MG63 (cell line): ENCODE measurements around the gene FOXJ3. TPM values are rescaled to one million over a fixed set of nuclear protein-coding genes. Genes with fewer than 3 reads are reported as not detected.

Source experiments
- DNase-seq: peaks from one replicate; pipeline ENCODE4 v3.0.0-alpha.2; 2020
- H3K27me3 ChIP-seq: fragments of 250-450 bp; sonication (Bioruptor Pico); 2 replicates; pipeline ENCODE4 v1.5.1; 2020; ENCODE audit warnings: mild to moderate bottlenecking, moderate library complexity
- H3K36me3 ChIP-seq: fragments of 250-450 bp; sonication (Bioruptor Pico); 2 replicates; pipeline ENCODE4 v1.5.1; 2020; ENCODE audit warnings: mild to moderate bottlenecking, moderate library complexity
- H3K4me3 ChIP-seq: fragments of 250-450 bp; sonication (Bioruptor Pico); 2 replicates; pipeline ENCODE4 v1.5.1; 2020; ENCODE audit warnings: mild to moderate bottlenecking, moderate library complexity
- H3K9me3 ChIP-seq: fragments of 250-450 bp; sonication (Bioruptor Pico); 2 replicates; pipeline ENCODE4 v1.5.1; 2020; ENCODE audit warnings: mild to moderate bottlenecking, moderate library complexity
- total RNA-seq: library from RNA; depleted of rRNA; stranded (reverse); fragments of >200 nt; shearing (Covaris generic); gene quantifications from 2 replicates; pipeline ENCODE4 v1.2.3, GENCODE V29; 2014; ENCODE audit warnings: low replicate concordance; rRNA removed

Gene FOXJ3
- 27.5 and 28.7 TPM in 2 replicates for total RNA-seq

- Histone ChIP-seq H3K4me3 (peak within 1 kb of the TSS; percentile 95), H3K9me3 (no peaks in the 10 kb centered on the region), H3K27me3 (no peaks in the 10 kb centered on the region), H3K36me3 (no peaks in the 10 kb centered on the region)
- DNase-seq: peak; percentile 95
Observed at GRCh38 chr1:42335050-42335808, at the start of gene FOXJ3. TSS of gene FOXJ3 (minus strand) at chr1:42335235. CDS start at chr1:42311093, 24,142 bp downstream.

- H3K9me3 ChIP-seq: no peaks in the 10 kb centered on the region
- no peak overlapping the region for H3K4me3 ChIP-seq
- H3K36me3 ChIP-seq: no peaks in the 10 kb centered on the region
- H3K27me3 ChIP-seq: peaks cover 21% of the 10 kb centered on the region
- no peak for DNase-seq
Observed at GRCh38 chr1:42381280-42381673, 46.2 kb upstream of the FOXJ3 start.

GRCh38 chr1:42380586-42381279, 45.7 kb upstream of the FOXJ3 start, which contains the start of gene RIMKLA:
TSS of gene RIMKLA (plus strand) at chr1:42380792. CDS start at chr1:42380935, 143 bp downstream.
- peak within 1 kb of the TSS; percentile 17; the same call in 1 of the 2 replicates for H3K4me3 ChIP-seq
- peaks cover 21% of the 10 kb centered on the region for H3K27me3 ChIP-seq
- H3K36me3 ChIP-seq: no peaks in the 10 kb centered on the region
- H3K9me3 ChIP-seq: no peaks in the 10 kb centered on the region
- DNase-seq: peak; percentile 34

- peaks cover 21% of the 10 kb centered on the region for H3K27me3 ChIP-seq
- H3K36me3 ChIP-seq: no peaks in the 10 kb centered on the region
- DNase-seq: peak; percentile 28
- peak overlapping the region; percentile 17; the same call in 1 of the 2 replicates for H3K4me3 ChIP-seq
- no peaks in the 10 kb centered on the region for H3K9me3 ChIP-seq
Observed at GRCh38 chr1:42379794-42380585, 45.0 kb upstream of the FOXJ3 start.

GRCh38 chr1:42372796-42373195, 37.8 kb upstream of the FOXJ3 start:
- no peaks in the 10 kb centered on the region for H3K9me3 ChIP-seq

GRCh38 chr1:42370876-42371549, 36.0 kb upstream of the FOXJ3 start:
- DNase-seq: no peak
- peaks cover 10% of the 10 kb centered on the region for H3K27me3 ChIP-seq
- no peaks in the 10 kb centered on the region for H3K36me3 ChIP-seq
- H3K9me3 ChIP-seq: no peaks in the 10 kb centered on the region
- no peak overlapping the region for H3K4me3 ChIP-seq

More at GRCh38 chr1:42372796-42373195, 37.8 kb upstream of the FOXJ3 start:
- no peak overlapping the region for H3K4me3 ChIP-seq
- peaks cover 10% of the 10 kb centered on the region for H3K27me3 ChIP-seq
- H3K36me3 ChIP-seq: no peaks in the 10 kb centered on the region
- DNase-seq: no peak

GRCh38 chr1:42369471-42369870, 34.4 kb upstream of the FOXJ3 start:
- DNase-seq: no peak
- Histone ChIP-seq H3K4me3 (no peak overlapping the region), H3K9me3 (no peaks in the 10 kb centered on the region), H3K36me3 (no peaks in the 10 kb centered on the region), H3K27me3 (peaks cover 10% of the 10 kb centered on the region)

GRCh38 chr1:42368096-42368795, 33.2 kb upstream of the FOXJ3 start:
- H3K4me3 ChIP-seq: no peak overlapping the region
- no peak for DNase-seq
- H3K27me3 ChIP-seq: peaks cover 10% of the 10 kb centered on the region
- no peaks in the 10 kb centered on the region for H3K9me3 ChIP-seq
- H3K36me3 ChIP-seq: no peaks in the 10 kb centered on the region

- Histone ChIP-seq H3K4me3 (no peak overlapping the region), H3K9me3 (no peaks in the 10 kb centered on the region), H3K27me3 (peaks cover 7% of the 10 kb centered on the region; the same call in 1 of the 2 replicates), H3K36me3 (no peaks in the 10 kb centered on the region)
- DNase-seq: no peak
Observed at GRCh38 chr1:42365118-42365517, 30.1 kb upstream of the FOXJ3 start.

GRCh38 chr1:42364542-42364941, 29.5 kb upstream of the FOXJ3 start:
- Histone ChIP-seq H3K27me3 (peaks cover 1% of the 10 kb centered on the region; the same call in 1 of the 2 replicates), H3K4me3 (no peak overlapping the region), H3K9me3 (no peaks in the 10 kb centered on the region), H3K36me3 (no peaks in the 10 kb centered on the region)
- DNase-seq: no peak

GRCh38 chr1:42364089-42364488, 29.1 kb upstream of the FOXJ3 start:
- no peaks in the 10 kb centered on the region for H3K9me3 ChIP-seq
- H3K27me3 ChIP-seq: no peaks in the 10 kb centered on the region
- DNase-seq: no peak
- H3K4me3 ChIP-seq: no peak overlapping the region
- H3K36me3 ChIP-seq: no peaks in the 10 kb centered on the region

GRCh38 chr1:42359466-42359865, 24.4 kb upstream of the FOXJ3 start:
- Histone ChIP-seq H3K9me3 (no peaks in the 10 kb centered on the region), H3K36me3 (no peaks in the 10 kb centered on the region), H3K4me3 (no peak overlapping the region), H3K27me3 (no peaks in the 10 kb centered on the region)
- no peak for DNase-seq

- Histone ChIP-seq H3K27me3 (no peaks in the 10 kb centered on the region), H3K36me3 (no peaks in the 10 kb centered on the region), H3K4me3 (no peak overlapping the region), H3K9me3 (no peaks in the 10 kb centered on the region)
- DNase-seq: no peak
Observed at GRCh38 chr1:42358791-42359190, 23.8 kb upstream of the FOXJ3 start.

GRCh38 chr1:42350086-42350485, 15.1 kb upstream of the FOXJ3 start:
- Histone ChIP-seq H3K27me3 (peaks cover 13% of the 10 kb centered on the region), H3K36me3 (no peaks in the 10 kb centered on the region), H3K9me3 (no peaks in the 10 kb centered on the region), H3K4me3 (no peak overlapping the region)
- DNase-seq: no peak

- no peak overlapping the region for H3K4me3 ChIP-seq
- no peaks in the 10 kb centered on the region for H3K36me3 ChIP-seq
- no peak for DNase-seq
- H3K9me3 ChIP-seq: no peaks in the 10 kb centered on the region
- H3K27me3 ChIP-seq: peaks cover 13% of the 10 kb centered on the region
Observed at GRCh38 chr1:42348498-42348897, 13.5 kb upstream of the FOXJ3 start.

- Histone ChIP-seq H3K9me3 (no peaks in the 10 kb centered on the region), H3K4me3 (no peak overlapping the region), H3K27me3 (no peaks in the 10 kb centered on the region), H3K36me3 (no peaks in the 10 kb centered on the region)
- no peak for DNase-seq
Observed at GRCh38 chr1:42343049-42343448, 8.0 kb upstream of the FOXJ3 start.
